Fibroblast of skin of scalp (primary cell): ENCODE measurements around the gene SPPL2B. TPM values are rescaled to one million over a fixed set of nuclear protein-coding genes. Genes with fewer than 3 reads are reported as not detected.
"Not testable (repeated sequence)": the region's sequence is repeated elsewhere in the genome, so short reads cannot be mapped to it uniquely, and the experiment has no call there.

Source experiments
- DNase-seq: peaks from one replicate; pipeline ENCODE4 v3.0.0-alpha.2; 2013
- polyA plus RNA-seq, 2 experiments: library from polyadenylated mRNA; unstranded; fragments of 120-200 nt; gene quantifications; one replicate each; pipeline ENCODE4 v1.2.1, GENCODE V29; 2013; ENCODE audit not compliant: insufficient read length in 2 of 2

SPPL2B gene
- polyA plus RNA-seq (2013, experiment 1 of 2; ENCODE audit: insufficient read length), result 39.0 TPM
- polyA plus RNA-seq (2013, experiment 2 of 2; ENCODE audit: insufficient read length), result 38.9 TPM

- peak; percentile 90 for DNase-seq
Observed at GRCh38 chr19:2328401-2329148, at the start of gene SPPL2B, which contains the start of gene LSM7. Gene SPPL2B (plus strand): TSS chr19:2328684. CDS start chr19:2328710, 26 bp downstream. Gene LSM7 (minus strand): TSS chr19:2328586. CDS start chr19:2328566, 20 bp downstream.

- no peak for DNase-seq
Observed at GRCh38 chr19:2280633-2281264, 47.7 kb upstream of the SPPL2B start.

GRCh38 chr19:2281265-2282061 is 47.0 kb upstream of the SPPL2B start:
- not testable (repeated sequence) for DNase-seq

- peak; percentile 56 for DNase-seq
Observed at GRCh38 chr19:2282062-2282861, 46.2 kb upstream of the SPPL2B start, which contains the start of gene PEAK3. Gene PEAK3 (minus strand): TSS chr19:2282175. CDS start chr19:2280931, 1,244 bp downstream.

GRCh38 chr19:2282862-2283237 is 45.6 kb upstream of the SPPL2B start:
- DNase-seq, result no peak

- no peak for DNase-seq
Observed at GRCh38 chr19:2283835-2284507, 44.5 kb upstream of the SPPL2B start.

GRCh38 chr19:2286402-2287140 is 41.9 kb upstream of the SPPL2B start:
- no peak for DNase-seq

GRCh38 chr19:2287585-2288337 is 40.7 kb upstream of the SPPL2B start:
- no peak for DNase-seq

- no peak for DNase-seq
Observed at GRCh38 chr19:2288338-2288817, 40.1 kb upstream of the SPPL2B start.

GRCh38 chr19:2288818-2289713 is 39.4 kb upstream of the SPPL2B start:
- DNase-seq, result no peak

GRCh38 chr19:2289714-2290435 is 38.6 kb upstream of the SPPL2B start:
- DNase-seq, result no peak

- DNase-seq, result no peak
Observed at GRCh38 chr19:2290441-2291184, 37.9 kb upstream of the SPPL2B start.

GRCh38 chr19:2291185-2291751 is 37.2 kb upstream of the SPPL2B start:
- DNase-seq, result no peak

- peak; percentile 82 for DNase-seq
Observed at GRCh38 chr19:2294687-2295335, 33.7 kb upstream of the SPPL2B start.

- DNase-seq, result no peak
Observed at GRCh38 chr19:2296141-2296540, 32.3 kb upstream of the SPPL2B start.

GRCh38 chr19:2300533-2300932 is 28.0 kb upstream of the SPPL2B start:
- no peak for DNase-seq
